Endothelial cell of umbilical vein (primary cell): Measurements from ENCODE around the gene NME5. TPM values are rescaled to one million over a fixed set of nuclear protein-coding genes. Genes with fewer than 3 reads are reported as not detected.

Experiments
- BruUV-seq: library from RNA; stranded (reverse); fragments of 400-500 nt; replicated peaks from 2 replicates; lab custom pipeline; 2021; lab: Mats Ljungman, UMichigan
- CTCF ChIA-PET: fragments of 300-600, 350-600 bp; sonication (Branson Sonifier 250); formaldehyde crosslinking; loops from one replicate; lab custom pipeline; 2021; ENCODE audit warnings: antibody characterized with exemption, inconsistent platforms; lab: Charles Lee
- POLR2A ChIA-PET: fragments of 300-600, 350-600 bp; sonication (Branson Sonifier 250); formaldehyde crosslinking; loops from one replicate; lab custom pipeline; 2021; ENCODE audit warnings: antibody characterized with exemption, inconsistent platforms; lab: Charles Lee
- DNase-seq: peaks from one replicate; pipeline ENCODE4 v3.0.0-alpha.2; 2011; ENCODE audit warnings: low read depth, low spot score
- FAIRE-seq: peaks from 2 replicates; lab custom pipeline; 2011; peaks lifted over from hg19 to GRCh38; lab: Jason Lieb, UNC
- H2AFZ ChIP-seq: 2 replicates; pipeline ENCODE4 v1.6.0; 2012; ENCODE audit warnings: low read depth, low read length, control low read depth, inconsistent platforms
- H3K27ac ChIP-seq: 2 replicates; pipeline ENCODE4 v1.5.1; 2011; ENCODE audit warnings: low read depth, mild to moderate bottlenecking, control low read depth, low read length, moderate library complexity; ENCODE audit not compliant: insufficient read depth
- H3K27me3 ChIP-seq, 2 experiments: 2 replicates each; pipeline versions ENCODE4 v1.6.0 to v1.6.1; 2011; ENCODE audit warnings: low read length in 2 of 2, mixed read lengths in 1 of 2; ENCODE audit not compliant: control insufficient read depth in 2 of 2, insufficient read depth in 2 of 2
- H3K36me3 ChIP-seq, 2 experiments: 2 replicates in 1 of 2; 3 replicates in 1 of 2; pipeline ENCODE4 v1.5.1; 2011; ENCODE audit warnings: low read length in 2 of 2, mild to moderate bottlenecking in 1 of 2, moderate library complexity in 1 of 2; ENCODE audit not compliant: control insufficient read depth in 2 of 2, insufficient read depth in 2 of 2; ENCODE audit errors: extremely low read depth in 1 of 2
- H3K4me1 ChIP-seq: 3 replicates; pipeline ENCODE4 v1.5.1; 2011; ENCODE audit warnings: mild to moderate bottlenecking, low read length; ENCODE audit not compliant: control insufficient read depth, insufficient read depth; ENCODE audit errors: extremely low read depth
- H3K4me2 ChIP-seq: 2 replicates; pipeline ENCODE4 v1.6.1; 2011; ENCODE audit warnings: low read length, control low read depth, mixed read lengths; ENCODE audit not compliant: insufficient read depth
- H3K4me3 ChIP-seq, 3 experiments: fragments of 200-600 bp in 1 of 3; sonication (generic), shearing (Covaris generic) in 1 of 3; replicated peaks in 1 of 3; 2 replicates each; pipeline ENCODE4 v1.5.1; 2011 to 2016; ENCODE audit warnings: control low read depth in 3 of 3, low read length in 3 of 3, mild to moderate bottlenecking in 2 of 3, inconsistent platforms in 1 of 3, low read depth in 1 of 3, moderate library complexity in 1 of 3; ENCODE audit not compliant: insufficient read depth in 1 of 3
- H3K79me2 ChIP-seq: 2 replicates; pipeline ENCODE4 v1.6.0; 2012; ENCODE audit warnings: low read length, inconsistent platforms; ENCODE audit not compliant: control insufficient read depth, insufficient read depth
- H3K9ac ChIP-seq: replicated peaks from 2 replicates; pipeline ENCODE3; 2011; ENCODE audit warnings: low read length, control low read depth; ENCODE audit not compliant: insufficient read depth; ENCODE audit errors: extremely low read depth
- H3K9me1 ChIP-seq: replicated peaks from 3 replicates; pipeline ENCODE4 v1.6.0; 2011; ENCODE audit warnings: mild to moderate bottlenecking, low read length; ENCODE audit not compliant: control insufficient read depth, insufficient read depth; ENCODE audit errors: extremely low read depth
- H3K9me3 ChIP-seq: replicated peaks from 2 replicates; pipeline ENCODE4 v1.5.1; 2012; ENCODE audit warnings: low read length, inconsistent platforms; ENCODE audit not compliant: control insufficient read depth, insufficient read depth
- H4K20me1 ChIP-seq: replicated peaks from 2 replicates; pipeline ENCODE3; 2011; ENCODE audit warnings: mild to moderate bottlenecking, low read length; ENCODE audit not compliant: control insufficient read depth, insufficient read depth; ENCODE audit errors: extremely low read depth
- EZH2 ChIP-seq: IDR thresholded peaks from 2 replicates; pipeline ENCODE4 v1.6.1; 2012; ENCODE audit warnings: borderline replicate concordance, low read depth, mild to moderate bottlenecking, moderate library complexity, low read length, inconsistent platforms; ENCODE audit not compliant: severe bottlenecking
- JUN ChIP-seq: IDR thresholded peaks from 2 replicates; pipeline ENCODE4 v1.6.1; 2011; ENCODE audit warnings: borderline replicate concordance, low read depth; ENCODE audit not compliant: insufficient read length, insufficient read depth
- MYC ChIP-seq: IDR thresholded peaks from one replicate; pipeline ENCODE4 v1.6.1; 2011; ENCODE audit warnings: mild to moderate bottlenecking, low read depth, low read length
- POLR2A ChIP-seq: IDR thresholded peaks from 2 replicates; pipeline ENCODE4 v1.6.1; 2012; ENCODE audit warnings: low read depth, mild to moderate bottlenecking, control low read depth, low read length
- POLR2AphosphoS5 ChIP-seq: IDR thresholded peaks from 2 replicates; pipeline ENCODE4 v1.6.1; 2012; ENCODE audit warnings: low read depth, mild to moderate bottlenecking, control low read depth, low read length, moderate library complexity; ENCODE audit not compliant: insufficient read depth
- dilution Hi-C: fragments of 300-500 bp; cut with MboI; formaldehyde crosslinking; loops from one replicate; pipeline ENCODE4 v1.15.0; 2019; ENCODE audit warnings: low sequenced_read_pairs; ENCODE audit not compliant: extremely low pct_ligation_motif_present
- intact Hi-C: fragments of 100-400 bp; cut with micrococcal nuclease; formaldehyde crosslinking; loops from one replicate; pipeline ENCODE4 v1.10.0; 2022
- polyA plus RNA-seq, 4 experiments: library from polyadenylated mRNA; depleted of rRNA in 3 of 4; stranded (reverse) in 3 of 4; unstranded in 1 of 4; fragments of >200 nt; gene quantifications; 2 replicates each; pipeline versions ENCODE4 v1.2.1 to v1.2.3, GENCODE V29; 2011 to 2012; ENCODE audit warnings: missing spikeins in 1 of 4
- small RNA-seq: library from RNA; depleted of rRNA; stranded (forward); fragments of <200 nt; gene quantifications from one replicate; pipeline ENCODE3, GENCODE V24; 2012; ENCODE audit warnings: low replicate concordance, low read depth; ENCODE audit not compliant: insufficient read depth, insufficient read length
- total RNA-seq: library from RNA; stranded (reverse); gene quantifications from 2 replicates; pipeline ENCODE4 v1.2.3, GENCODE V29; 2021
- TF ChIP-seq, protein P1 (sequence below), 2 donors: IDR thresholded peaks; 1 replicate in 1 of 2; 2 replicates in 1 of 2; pipeline ENCODE4 v1.5.1; 2011; ENCODE audit warnings: low read length in 2 of 2, mild to moderate bottlenecking in 2 of 2, moderate library complexity in 2 of 2, control low read depth in 1 of 2, inconsistent platforms in 1 of 2, low read depth in 1 of 2; ENCODE audit not compliant: insufficient read depth in 1 of 2; ENCODE audit errors: extremely low read depth in 1 of 2
- TF ChIP-seq, protein P2 (sequence below): IDR thresholded peaks from 2 replicates; pipeline ENCODE4 v1.6.1; 2011; ENCODE audit not compliant: insufficient read depth, insufficient read length

NME5 gene
- total and polyA plus RNA-seq, 2 donors (not counting 3 experiments of a cell fraction or from before 2014, with no cell fraction given) = 0.11 to 1.5 TPM

DNA sequence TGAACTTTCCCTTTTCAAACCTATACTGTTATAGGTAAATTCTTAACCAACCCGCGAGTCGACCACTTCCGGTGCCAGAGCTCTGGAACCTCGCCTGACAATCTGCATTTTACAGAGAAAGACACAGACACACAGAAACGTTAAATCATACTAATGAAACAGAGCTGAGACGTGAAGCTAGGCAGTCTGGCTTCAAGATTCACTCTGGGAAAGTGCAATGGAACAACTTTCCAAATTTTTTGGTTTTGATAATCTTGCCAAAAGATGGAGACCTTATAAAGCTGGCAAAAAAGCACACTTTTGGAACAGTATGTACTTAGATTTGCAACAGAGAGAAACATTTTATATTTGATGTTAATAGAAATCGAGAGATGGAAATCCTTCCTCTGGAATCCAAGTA, 71.3 kb downstream of the NME5 start:
- no peaks in the 10 kb centered on the region for H4K20me1 ChIP-seq
- no peaks in the 10 kb centered on the region for H3K36me3 ChIP-seq
- DNase-seq = no peak
- no peak overlapping the region for H3K4me2 ChIP-seq
- H3K27ac ChIP-seq = no peak overlapping the region
- H3K9me3 ChIP-seq = no peaks in the 10 kb centered on the region
- ChIA-PET POLR2A (no interaction called here), CTCF (interaction anchor here (0.7 to 4.4 kb wide), 12 partner anchors 11 to 438 kb away, joined by 3 to 152 read pairs (median 6); partner anchors contain the start of genes FAM13B and HNRNPA0)
- intact Hi-C loops = loop anchor here (1.0 kb wide), 2 partner anchors 289 to 316 kb away; no protein-coding TSS in a partner anchor
- H3K9ac ChIP-seq = no peak overlapping the region
- H3K9me1 ChIP-seq = no peaks in the 10 kb centered on the region
- BruUV-seq = no TSS peak
- H3K4me3 ChIP-seq = no peak overlapping the region
- no peaks in the 10 kb centered on the region for H3K4me1 ChIP-seq
- no peaks in the 10 kb centered on the region for H3K27me3 ChIP-seq
- H2AFZ ChIP-seq = no peak overlapping the region
- no peak for FAIRE-seq
- dilution Hi-C loops = no loop called here
- H3K79me2 ChIP-seq = no peaks in the 10 kb centered on the region
- TF ChIP-seq MYC = no peak
- no peak for TF ChIP-seq JUN
- TF ChIP-seq, protein P1, sequence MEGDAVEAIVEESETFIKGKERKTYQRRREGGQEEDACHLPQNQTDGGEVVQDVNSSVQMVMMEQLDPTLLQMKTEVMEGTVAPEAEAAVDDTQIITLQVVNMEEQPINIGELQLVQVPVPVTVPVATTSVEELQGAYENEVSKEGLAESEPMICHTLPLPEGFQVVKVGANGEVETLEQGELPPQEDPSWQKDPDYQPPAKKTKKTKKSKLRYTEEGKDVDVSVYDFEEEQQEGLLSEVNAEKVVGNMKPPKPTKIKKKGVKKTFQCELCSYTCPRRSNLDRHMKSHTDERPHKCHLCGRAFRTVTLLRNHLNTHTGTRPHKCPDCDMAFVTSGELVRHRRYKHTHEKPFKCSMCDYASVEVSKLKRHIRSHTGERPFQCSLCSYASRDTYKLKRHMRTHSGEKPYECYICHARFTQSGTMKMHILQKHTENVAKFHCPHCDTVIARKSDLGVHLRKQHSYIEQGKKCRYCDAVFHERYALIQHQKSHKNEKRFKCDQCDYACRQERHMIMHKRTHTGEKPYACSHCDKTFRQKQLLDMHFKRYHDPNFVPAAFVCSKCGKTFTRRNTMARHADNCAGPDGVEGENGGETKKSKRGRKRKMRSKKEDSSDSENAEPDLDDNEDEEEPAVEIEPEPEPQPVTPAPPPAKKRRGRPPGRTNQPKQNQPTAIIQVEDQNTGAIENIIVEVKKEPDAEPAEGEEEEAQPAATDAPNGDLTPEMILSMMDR (IDR thresholded peaks at IDR 0.05; ENCODE audit: extremely low read depth in 1 of 2, insufficient read depth in 1 of 2, low read depth in 1 of 2, low read length in 2 of 2) = no peak
- TF ChIP-seq, protein P2, sequence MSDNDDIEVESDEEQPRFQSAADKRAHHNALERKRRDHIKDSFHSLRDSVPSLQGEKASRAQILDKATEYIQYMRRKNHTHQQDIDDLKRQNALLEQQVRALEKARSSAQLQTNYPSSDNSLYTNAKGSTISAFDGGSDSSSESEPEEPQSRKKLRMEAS = no peak
- no peak for TF ChIP-seq EZH2
- TF ChIP-seq POLR2AphosphoS5 = no peak
- TF ChIP-seq POLR2A = no peak

Small RNA genes within 50 kb of the gene (small RNA-seq; reads per million reads assigned to genes)
- gene RNU6-1148P (not detected), gene RNU6-460P (63.3 reads per million, percentile 94 among the genes with 10 or more reads in this experiment), gene RNU6-888P (not detected)

Other genes starting within 250 kb of the NME5 start
- not detected in 2 replicates for gene PKD2L2, start 250.0 kb downstream of the NME5 start, total RNA-seq
- not detected in 2 replicates for gene PKD2L2, start 250.0 kb downstream of the NME5 start, polyA plus RNA-seq
- gene FAM13B, start 106.3 kb downstream of the NME5 start, total RNA-seq = 19.3 and 25.4 TPM in 2 replicates
- gene FAM13B, start 106.3 kb downstream of the NME5 start, polyA plus RNA-seq = 6.8 and 8.7 TPM in 2 replicates
- not detected in 2 replicates for gene WNT8A, start 55.4 kb downstream of the NME5 start, total RNA-seq
- not detected in 2 replicates for gene WNT8A, start 55.4 kb downstream of the NME5 start, polyA plus RNA-seq
- gene BRD8, start 39.2 kb upstream of the NME5 start, total RNA-seq = 69.7 and 73.7 TPM in 2 replicates
- 33.5 and 38.2 TPM in 2 replicates for gene BRD8, start 39.2 kb upstream of the NME5 start, polyA plus RNA-seq
- 72.0 and 78.1 TPM in 2 replicates for gene KIF20A, start 39.7 kb upstream of the NME5 start, total RNA-seq
- 36.6 and 38.7 TPM in 2 replicates for gene KIF20A, start 39.7 kb upstream of the NME5 start, polyA plus RNA-seq
- 39.4 and 41.2 TPM in 2 replicates for gene CDC23, start 73.9 kb upstream of the NME5 start, total RNA-seq
- gene CDC23, start 73.9 kb upstream of the NME5 start, polyA plus RNA-seq = 25.2 and 28.5 TPM in 2 replicates
- not detected in 2 replicates for gene GFRA3, start 135.2 kb upstream of the NME5 start, total RNA-seq
- gene GFRA3, start 135.2 kb upstream of the NME5 start, polyA plus RNA-seq = 0.05 and 0.10 TPM in 2 replicates
- gene CDC25C, start 192.4 kb upstream of the NME5 start, total RNA-seq = 13.3 and 13.6 TPM in 2 replicates
- 5.5 and 8.1 TPM in 2 replicates for gene CDC25C, start 192.4 kb upstream of the NME5 start, polyA plus RNA-seq
- 34.2 and 37.4 TPM in 2 replicates for gene FAM53C, start 198.8 kb upstream of the NME5 start, total RNA-seq
- gene FAM53C, start 198.8 kb upstream of the NME5 start, polyA plus RNA-seq = 37.9 and 41.4 TPM in 2 replicates
- 52.6 and 55.7 TPM in 2 replicates for gene KDM3B, start 213.3 kb upstream of the NME5 start, total RNA-seq
- gene KDM3B, start 213.3 kb upstream of the NME5 start, polyA plus RNA-seq = 15.8 and 19.0 TPM in 2 replicates